Pulmonary artery endothelial cell (primary cell): ENCODE results near the gene SLC37A1. TPM values are rescaled to one million over a fixed set of nuclear protein-coding genes. Genes with fewer than 3 reads are reported as not detected.

Source experiments
- DNase-seq: peaks from one replicate; pipeline ENCODE4 v3.0.0-alpha.2; 2011; ENCODE audit warnings: low read depth, low spot score
- total RNA-seq: library from RNA; depleted of rRNA; stranded (reverse); fragments of >200 nt; gene quantifications from 2 replicates; pipeline ENCODE4 v1.2.3, GENCODE V29; 2014

Gene SLC37A1
- total RNA-seq, 1 donor from 2014 or later: 9.5 TPM

DNA sequence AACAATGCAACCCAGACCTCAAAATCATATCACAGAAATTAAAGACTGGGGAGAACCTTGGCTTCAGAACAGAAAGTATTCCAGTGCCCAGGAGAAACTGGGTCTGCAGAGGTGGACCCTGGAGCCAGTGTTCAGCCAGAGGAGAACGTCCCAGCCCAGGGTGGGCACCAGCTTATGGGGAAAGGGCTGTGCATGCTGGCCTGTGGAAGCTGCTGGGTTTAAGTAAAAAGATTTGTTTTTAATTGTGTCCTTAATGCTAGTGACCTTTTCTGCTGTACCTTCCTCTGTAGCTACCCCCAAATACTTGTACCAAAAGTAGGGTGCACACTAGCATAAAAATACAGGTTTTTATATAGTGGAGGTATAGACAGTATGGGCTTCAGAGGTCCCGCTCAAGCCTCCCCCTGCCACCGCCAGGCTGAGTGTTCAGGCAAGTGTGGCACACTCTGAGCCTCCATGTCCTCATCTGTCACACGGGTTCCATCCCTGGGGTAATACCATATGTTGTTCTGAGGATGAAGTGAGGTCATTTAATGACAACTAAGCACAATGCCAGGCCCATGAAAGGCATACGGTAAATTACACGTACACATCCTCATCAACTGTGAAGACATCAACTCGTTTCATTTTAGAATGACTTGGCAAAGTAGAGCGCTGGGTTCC is 47.0 kb downstream of the SLC37A1 start:
- no peak for DNase-seq

DNA sequence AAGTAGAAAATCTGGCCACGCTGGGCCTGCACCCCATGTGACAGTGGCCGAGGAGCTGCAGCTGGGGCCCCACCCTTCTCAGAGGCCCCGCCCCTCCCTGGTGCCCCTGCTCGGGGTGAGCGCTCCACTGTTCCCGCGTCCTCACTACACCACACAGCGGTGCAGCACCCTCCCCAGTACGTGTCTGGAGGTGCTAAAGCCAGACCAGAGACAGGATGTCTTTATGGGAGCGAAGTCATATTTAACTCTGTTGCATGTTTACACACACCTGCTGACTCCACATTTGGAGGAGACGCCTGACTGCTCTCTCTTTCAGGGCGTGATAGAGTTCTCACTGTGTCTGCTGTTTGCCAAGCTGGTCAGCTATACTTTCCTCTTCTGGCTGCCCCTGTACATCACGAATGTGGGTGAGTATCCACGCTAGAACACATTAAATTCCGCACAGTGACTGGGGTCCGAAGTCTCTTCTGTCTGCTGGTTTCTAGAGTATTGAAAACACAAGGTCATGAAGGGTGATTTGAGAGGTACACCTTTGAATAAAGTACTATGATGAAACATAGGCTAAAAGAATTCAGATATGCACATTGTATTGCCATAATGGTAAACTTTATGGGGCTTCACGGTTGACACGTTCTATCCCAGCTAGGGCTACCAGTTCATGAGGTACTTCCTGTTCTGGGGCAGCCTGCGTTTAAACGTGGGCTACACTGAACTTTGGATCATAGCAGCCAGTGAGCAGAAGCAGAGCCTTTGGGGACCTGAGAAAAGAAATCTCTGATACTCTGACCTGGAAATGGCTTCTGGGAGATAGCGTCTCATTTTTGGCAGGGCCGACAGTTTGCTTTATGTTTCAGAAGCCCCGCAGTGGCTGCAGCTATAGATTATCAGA is 48.4 kb downstream of the SLC37A1 start:
- DNase-seq: no peak

DNA sequence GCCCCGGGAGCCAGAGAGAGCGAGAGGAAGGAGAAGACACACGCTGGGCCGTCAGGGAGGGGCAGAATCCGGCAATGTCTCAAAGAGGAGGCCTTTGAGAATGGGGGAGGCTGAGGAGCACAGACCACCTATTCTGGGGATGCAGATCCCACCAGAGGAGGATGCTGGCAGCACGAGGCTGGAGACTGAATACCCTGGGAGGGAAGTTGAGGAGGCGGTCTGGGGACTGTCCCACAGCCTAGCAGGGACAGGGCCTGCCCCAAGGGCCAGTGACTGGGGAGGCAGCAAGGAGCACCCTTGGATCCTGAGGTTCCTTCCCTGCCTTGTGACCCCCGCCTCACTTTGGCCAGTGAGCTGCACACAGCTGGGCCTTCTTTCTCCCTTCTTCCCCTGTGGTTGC is 49.2 kb downstream of the SLC37A1 start:
- no peak for DNase-seq

GRCh38 chr21:42563261-42563660 is 49.6 kb downstream of the SLC37A1 start:
- no peak for DNase-seq

DNA sequence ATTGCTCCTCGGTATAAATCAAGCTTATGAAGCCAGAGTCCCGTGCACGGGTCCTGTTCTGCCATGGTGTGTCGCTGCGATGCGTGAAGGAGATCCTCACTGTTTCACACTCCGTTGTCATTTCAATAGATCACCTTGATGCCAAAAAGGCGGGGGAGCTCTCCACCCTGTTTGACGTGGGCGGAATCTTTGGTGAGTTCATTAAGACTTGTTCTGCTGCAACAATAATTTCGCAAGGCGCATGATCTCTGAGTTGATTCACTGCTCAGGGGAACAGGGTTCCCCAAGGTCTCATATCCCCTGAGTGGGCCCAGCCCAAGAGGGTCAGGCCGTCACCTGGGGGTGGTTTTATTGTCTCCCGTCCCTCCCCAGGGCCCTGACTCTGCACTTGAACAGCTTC is 50.0 kb downstream of the SLC37A1 start:
- DNase-seq: no peak

- DNase-seq: no peak
These were observed 50.9 kb downstream of the SLC37A1 start for GRCh38 chr21:42564561-42564971.

DNA sequence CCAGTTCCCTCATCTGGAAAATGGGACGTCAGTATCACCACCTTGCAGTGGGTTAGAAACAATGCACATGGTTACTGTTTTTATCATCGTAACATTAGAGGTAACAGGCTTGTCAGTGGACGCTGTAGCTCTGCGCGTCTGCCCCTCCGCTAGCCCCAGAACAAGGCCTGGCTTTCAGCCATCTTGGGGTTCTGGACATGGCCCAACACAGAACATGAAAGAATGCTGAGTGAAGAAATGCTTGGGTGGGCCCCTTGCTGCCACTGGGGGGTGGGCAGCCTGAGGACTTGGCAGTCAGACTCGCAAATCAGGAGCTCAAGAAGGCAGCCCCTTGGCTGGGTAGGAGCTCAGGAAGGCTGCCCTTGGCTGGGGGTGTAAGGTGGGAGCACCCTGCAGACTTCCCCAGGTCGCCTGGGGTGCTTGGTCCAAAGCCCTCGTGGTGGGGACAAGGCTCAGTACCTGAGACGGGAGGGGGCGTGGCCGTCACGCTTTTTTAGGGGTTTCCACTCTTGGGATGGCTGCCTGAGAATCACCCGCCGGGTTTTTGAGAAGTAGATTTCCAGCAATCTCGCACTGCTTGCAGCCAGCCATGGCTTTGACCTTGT is 51.7 kb downstream of the SLC37A1 start:
- DNase-seq: no peak

- DNase-seq: no peak
These were observed 52.4 kb downstream of the SLC37A1 start for GRCh38 chr21:42565886-42566523.

DNA sequence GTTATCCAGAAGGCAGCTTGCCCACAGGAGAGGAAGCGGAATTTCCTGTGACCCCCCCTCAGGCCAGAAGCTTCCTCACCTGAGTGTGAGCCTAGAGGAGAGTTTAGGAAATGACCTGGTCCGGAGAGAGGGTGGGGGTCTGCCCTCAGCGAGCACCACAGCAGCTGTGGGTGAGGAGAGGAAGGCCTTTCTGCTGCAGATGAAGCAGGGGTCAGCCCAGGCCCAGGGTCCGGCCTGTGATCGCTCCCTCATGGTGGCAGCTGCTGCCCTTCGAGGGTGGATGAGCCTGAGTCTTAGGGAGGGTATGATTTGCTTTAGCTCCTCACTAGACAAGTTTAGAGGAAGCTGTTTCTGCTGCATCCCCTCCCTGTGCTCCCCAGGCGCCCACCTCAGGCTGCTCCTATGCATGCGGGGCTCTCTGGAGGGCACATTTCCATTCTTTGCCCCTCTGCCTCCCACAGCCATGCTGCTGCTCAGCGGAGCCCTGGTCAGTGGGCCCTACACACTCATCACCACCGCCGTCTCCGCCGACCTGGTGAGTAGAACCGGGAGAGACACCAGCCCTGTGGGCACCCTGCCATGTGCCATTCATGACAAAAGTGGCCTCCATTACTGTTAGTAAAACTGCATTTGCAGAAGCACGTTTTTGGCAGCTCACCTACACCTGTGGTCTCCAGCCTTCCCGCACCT is 53.0 kb downstream of the SLC37A1 start:
- no peak for DNase-seq

GRCh38 chr21:42567214-42567555 is 53.5 kb downstream of the SLC37A1 start:
- no peak for DNase-seq

DNA sequence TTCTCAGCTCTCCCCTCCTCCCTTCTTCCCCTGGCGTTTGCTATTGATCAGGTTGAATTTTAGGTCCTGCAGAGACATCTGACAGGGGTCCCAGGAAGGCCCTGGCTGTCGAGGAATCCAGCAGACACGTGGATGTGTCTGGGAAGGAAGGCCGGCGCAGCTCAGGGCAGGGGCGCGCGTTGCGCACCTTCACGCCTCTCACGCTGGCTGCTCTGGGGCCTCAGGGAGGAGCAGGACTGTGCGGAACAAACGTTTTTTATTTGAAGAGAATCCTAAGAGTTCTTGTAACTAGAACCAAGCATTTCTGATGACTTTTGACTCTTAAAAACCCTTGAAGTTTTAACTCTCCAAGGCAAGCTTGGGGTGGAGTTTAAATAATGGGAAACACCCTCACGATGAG is 54.2 kb downstream of the SLC37A1 start:
- no peak for DNase-seq

DNA sequence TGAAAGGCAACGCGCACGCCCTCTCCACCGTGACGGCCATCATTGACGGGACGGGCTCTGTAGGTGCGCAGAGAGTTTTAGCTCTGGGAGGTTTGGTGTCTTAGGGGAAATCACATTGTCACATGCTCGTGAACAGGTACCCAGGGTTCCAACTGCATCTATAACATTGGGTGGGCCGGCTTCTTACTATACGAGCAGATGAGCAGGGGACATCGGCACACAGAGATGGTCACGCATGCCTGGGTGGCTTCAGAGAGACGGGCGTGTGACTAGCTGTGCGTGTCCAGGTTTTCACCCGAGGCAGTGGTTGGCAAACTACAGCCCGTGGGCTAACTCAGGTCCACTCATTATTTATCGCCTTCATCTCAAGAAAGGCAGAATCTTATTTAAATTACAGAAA is 54.7 kb downstream of the SLC37A1 start:
- DNase-seq: no peak

GRCh38 chr21:42568866-42569731 is 55.4 kb downstream of the SLC37A1 start:
- no peak for DNase-seq

DNA sequence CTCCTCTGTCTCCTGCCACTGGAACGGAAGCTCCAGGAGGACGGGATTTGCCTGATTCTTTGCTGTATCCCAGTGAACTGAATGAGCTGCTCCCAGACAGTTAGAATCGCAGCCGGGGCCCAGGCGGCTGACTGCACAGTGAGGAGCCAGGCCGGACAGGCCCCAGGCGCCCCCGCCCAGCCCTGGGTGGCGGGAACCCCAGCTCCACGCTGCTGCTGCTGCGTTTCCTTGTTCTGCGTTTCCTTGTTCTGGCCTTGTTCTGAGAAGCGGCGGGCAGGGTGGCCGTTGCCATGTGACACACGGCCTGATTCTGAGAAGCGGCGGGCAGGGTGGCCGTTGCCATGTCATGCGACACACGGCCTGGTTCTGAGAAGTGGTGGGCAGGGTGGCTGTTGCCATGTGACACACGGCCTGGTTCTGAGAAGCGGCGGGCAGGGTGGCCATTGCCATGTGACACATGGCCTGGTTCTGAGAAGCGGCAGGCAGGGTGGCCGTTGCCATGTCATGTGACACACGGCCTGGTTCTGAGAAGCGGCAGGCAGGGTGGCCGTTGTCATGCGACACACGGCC is 56.2 kb downstream of the SLC37A1 start:
- no peak for DNase-seq

DNA sequence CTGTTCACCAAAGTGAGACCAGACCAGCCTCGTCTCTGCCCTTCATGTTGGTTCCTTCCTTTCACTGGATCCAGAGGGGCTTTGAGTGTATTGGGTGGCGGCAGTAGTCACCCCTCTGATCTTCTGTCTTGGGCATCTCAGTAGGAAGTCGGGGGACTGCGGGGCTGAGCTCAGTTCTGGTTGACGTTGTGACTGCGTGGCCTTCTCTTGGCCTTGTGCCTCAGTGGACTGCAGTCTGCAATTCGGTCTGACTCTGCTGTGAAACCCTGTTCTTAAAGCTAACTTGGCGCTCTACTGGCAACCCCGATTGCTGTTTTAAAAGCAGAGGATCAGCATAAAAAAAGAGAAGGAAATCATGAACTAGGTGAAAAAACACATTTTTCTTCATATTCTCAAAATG is 56.7 kb downstream of the SLC37A1 start:
- DNase-seq: no peak

- DNase-seq: no peak
These were observed 57.3 kb downstream of the SLC37A1 start for GRCh38 chr21:42570841-42571387.

- no peak for DNase-seq
These were observed 57.9 kb downstream of the SLC37A1 start for GRCh38 chr21:42571391-42572150.

DNA sequence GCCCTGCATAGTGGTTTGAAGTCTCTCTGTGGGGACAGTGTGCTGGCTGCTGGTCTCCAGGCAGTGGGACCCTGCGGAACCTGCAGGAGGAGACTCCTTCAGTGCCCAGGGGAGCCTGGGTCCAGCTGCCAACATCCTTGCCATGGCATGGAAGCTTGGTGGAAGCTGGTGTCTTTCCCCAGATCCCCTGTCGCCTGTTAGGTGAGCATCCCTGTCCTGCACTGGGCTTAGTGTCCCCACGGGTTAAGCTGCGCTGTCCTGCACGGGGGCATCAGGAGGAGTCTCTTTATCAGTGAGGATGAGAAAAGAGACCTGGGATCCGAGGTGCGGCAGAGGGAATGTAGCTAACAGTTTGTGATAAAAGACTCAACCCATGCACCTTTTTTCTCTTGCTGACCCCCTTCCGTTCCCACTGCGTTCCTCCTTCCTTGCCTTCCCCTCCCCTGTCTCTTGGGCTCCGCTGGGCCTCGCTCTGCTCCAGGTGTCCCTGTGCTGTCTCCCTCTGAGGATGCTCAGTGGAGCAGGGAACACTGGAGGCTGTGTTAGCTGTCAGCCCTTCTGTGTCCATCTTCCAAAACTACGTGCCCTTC is 59.3 kb downstream of the SLC37A1 start:
- DNase-seq: no peak
